Kidney (tissue), 14 donors: ENCODE results near the gene DCK. TPM values are rescaled to one million over a fixed set of nuclear protein-coding genes. Genes with fewer than 3 reads are reported as not detected.
"Not testable (repeated sequence)": the region's sequence is repeated elsewhere in the genome, so short reads cannot be mapped to it uniquely, and the experiment has no call there.

Experiments
- DNase-seq, 5 donors: peaks; one replicate each; pipeline ENCODE4 v3.0.0-alpha.2; 2013 to 2020
- FAIRE-seq: peaks from 2 replicates; lab custom pipeline; 2012; peaks lifted over from hg19 to GRCh38; lab: Jason Lieb, UNC
- H3K27ac ChIP-seq, 2 donors: one replicate each; pipeline ENCODE4 v1.7.0; 2013; ENCODE audit warnings: low read depth in 2 of 2, low read length in 2 of 2, inconsistent platforms in 1 of 2
- H3K27me3 ChIP-seq: one replicate; pipeline ENCODE4 v1.7.1; 2013; ENCODE audit warnings: low read length, inconsistent platforms; ENCODE audit not compliant: control insufficient read depth, insufficient read depth
- H3K36me3 ChIP-seq, 3 donors: one replicate each; pipeline versions ENCODE4 v1.7.0 to v1.7.1; 2013; ENCODE audit warnings: low read length in 3 of 3, control low read depth in 1 of 3, inconsistent platforms in 1 of 3; ENCODE audit not compliant: insufficient read depth in 3 of 3, control insufficient read depth in 2 of 3
- H3K4me1 ChIP-seq, 3 donors: one replicate each; pipeline versions ENCODE4 v1.7.0 to v1.7.1; 2013; ENCODE audit warnings: low read length in 3 of 3, inconsistent platforms in 1 of 3, low read depth in 1 of 3; ENCODE audit not compliant: control insufficient read depth in 2 of 3, insufficient read depth in 2 of 3
- H3K4me3 ChIP-seq, 3 donors: one replicate each; pipeline versions ENCODE4 v1.7.0 to v1.8.1; 2013; ENCODE audit warnings: low read length in 3 of 3, control low read depth in 1 of 3, inconsistent platforms in 1 of 3
- H3K9ac ChIP-seq, 3 donors: one replicate each; pipeline versions ENCODE4 v1.7.0 to v1.7.1; 2013; ENCODE audit warnings: low read length in 3 of 3, control low read depth in 1 of 3, inconsistent platforms in 1 of 3
- H3K9me3 ChIP-seq, 3 donors: one replicate each; pipeline versions ENCODE4 v1.7.0 to v1.7.1; 2013; ENCODE audit warnings: low read length in 3 of 3, control low read depth in 1 of 3, inconsistent platforms in 1 of 3; ENCODE audit not compliant: control insufficient read depth in 2 of 3, insufficient read depth in 1 of 3
- CTCF ChIP-seq: IDR thresholded peaks from 3 replicates; pipeline ENCODE4 v1.5.1; 2012; ENCODE audit warnings: mild to moderate bottlenecking, moderate library complexity, borderline replicate concordance; ENCODE audit not compliant: insufficient read depth; ENCODE audit errors: extremely low read depth
- intact Hi-C: fragments of 100-400 bp; cut with DNase I; formaldehyde crosslinking; loops from one replicate; pipeline ENCODE4 v1.11.1; 2022
- polyA plus RNA-seq: library from polyadenylated mRNA; stranded (reverse); fragments of 350-450 nt; fragmentation: Illumina TruSeq; extraction: RNeasy Lipid Tissue Mini Kit (QIAGEN cat#74804); gene quantifications from one replicate; pipeline ENCODE4 v1.2.3, GENCODE V29; 2014; ENCODE audit warnings: low read depth, low replicate concordance; ENCODE audit not compliant: insufficient read depth
- total RNA-seq: library from RNA; stranded (reverse); fragmentation: NEBNext Ultra II Directional; extraction: Animal tissue kit (Norgen Biotek cat#: 25700); gene quantifications from one replicate; pipeline ENCODE4 v1.2.1, GENCODE V29; 2021
- donor health status: control.
- donor health status: control.
- donor health status: control.
- donor health status: control.
- donor health status: control.
- donor health status: DM: yes; HTN: yes; CAD: no.
- donor health status: Normal renal cell carcinoma (clear cell type).

DCK gene
- total and polyA plus RNA-seq, 2 donors from 2014 or later: 5.5 to 15.2 TPM

GRCh38 chr4:71025654-71026053 is 32.2 kb downstream of the DCK start:
- FAIRE-seq: no peak
- no peak overlapping the region for H3K27ac ChIP-seq
- no peaks in the 10 kb centered on the region for H3K36me3 ChIP-seq
- TF ChIP-seq CTCF: no peak
- H3K4me3 ChIP-seq: no peak overlapping the region
- DNase-seq: no peak
- intact Hi-C loops: no loop called here
- H3K27me3 ChIP-seq: no peaks in the 10 kb centered on the region
- peaks cover 0 to 5% (median 2%) of the 10 kb centered on the region in 3 donors for H3K4me1 ChIP-seq
- no peak overlapping the region for H3K9ac ChIP-seq
- no peaks in the 10 kb centered on the region for H3K9me3 ChIP-seq

GRCh38 chr4:71026086-71026485 is 32.6 kb downstream of the DCK start:
- Histone ChIP-seq H3K9me3 (no peaks in the 10 kb centered on the region), H3K9ac (no peak overlapping the region), H3K27me3 (no peaks in the 10 kb centered on the region), H3K4me3 (no peak overlapping the region), H3K4me1 (peaks cover 0 to 5% (median 2%) of the 10 kb centered on the region in 3 donors), H3K36me3 (no peaks in the 10 kb centered on the region), H3K27ac (no peak overlapping the region)
- FAIRE-seq (peak; percentile 73), DNase-seq (peak in 2 of 5 donors; percentile 6 to 18)
- intact Hi-C loops: no loop called here
- no peak for TF ChIP-seq CTCF

- FAIRE-seq (no peak), DNase-seq (no peak)
- H3K4me3 ChIP-seq: no peak overlapping the region
- H3K27ac ChIP-seq: no peak overlapping the region
- TF ChIP-seq CTCF: no peak
- H3K9ac ChIP-seq: no peak overlapping the region
- H3K4me1 ChIP-seq: peaks cover 0 to 5% (median 2%) of the 10 kb centered on the region in 3 donors
- no peaks in the 10 kb centered on the region for H3K36me3 ChIP-seq
- no peaks in the 10 kb centered on the region for H3K27me3 ChIP-seq
- intact Hi-C loops: no loop called here
- no peaks in the 10 kb centered on the region for H3K9me3 ChIP-seq
Observed at GRCh38 chr4:71027611-71028010, 34.2 kb downstream of the DCK start.

- Histone ChIP-seq H3K4me3 (no peak overlapping the region), H3K4me1 (peaks cover 0 to 5% (median 2%) of the 10 kb centered on the region in 3 donors), H3K9ac (no peak overlapping the region), H3K27me3 (no peaks in the 10 kb centered on the region), H3K9me3 (no peaks in the 10 kb centered on the region), H3K36me3 (no peaks in the 10 kb centered on the region), H3K27ac (no peak overlapping the region)
- no peak for TF ChIP-seq CTCF
- intact Hi-C loops: no loop called here
- DNase-seq: no peak
- no peak for FAIRE-seq
Observed at GRCh38 chr4:71029504-71029903, 36.1 kb downstream of the DCK start.

- intact Hi-C loops, H3K4me3 ChIP-seq, H3K9me3 ChIP-seq, H3K27ac ChIP-seq, H3K4me1 ChIP-seq, H3K27me3 ChIP-seq, DNase-seq, FAIRE-seq, H3K9ac ChIP-seq, H3K36me3 ChIP-seq: not testable (repeated sequence)
Observed at GRCh38 chr4:71032106-71032505, 38.7 kb downstream of the DCK start.
